RWPE1 (cell line): ENCODE measurements around the gene WNT2.

ENCODE experiments used
- CTCF ChIA-PET: fragments of 350-600 bp; sonication (Branson Sonifier 250); formaldehyde crosslinking; extraction: SDS; loops from one replicate; lab custom pipeline; 2021; lab: Yijun Ruan, JAX
- POLR2A ChIA-PET: fragments of 400-600 bp; formaldehyde crosslinking; extraction: SDS; loops from one replicate; lab custom pipeline; 2020; ENCODE audit warnings: antibody characterized with exemption; ENCODE audit not compliant: low non-redundant PET; lab: Yijun Ruan, JAX
- DNase-seq: peaks from one replicate; pipeline ENCODE4 v3.0.0; 2012; ENCODE audit warnings: low spot score
- H3K27ac ChIP-seq: fragments of 450-650 bp; 2 replicates; pipeline ENCODE4 v1.5.1; 2017
- CTCF ChIP-seq: fragments of 450-650 bp; conservative IDR thresholded peaks from 2 replicates; pipeline ENCODE4 v1.5.1; 2017; ENCODE audit warnings: low read depth, mild to moderate bottlenecking

The WNT2 gene

GRCh38 chr7:117238937-117239336 lies 83.9 kb downstream of the WNT2 start:
- no peak for DNase-seq
- H3K27ac ChIP-seq = no peak overlapping the region
- CTCF ChIA-PET = interaction anchor here (0.5 to 0.6 kb wide), 2 partner anchors 100 to 103 kb away, joined by 3 to 4 read pairs; no protein-coding TSS in a partner anchor
- POLR2A ChIA-PET = no interaction called here
- TF ChIP-seq CTCF = no peak

DNA sequence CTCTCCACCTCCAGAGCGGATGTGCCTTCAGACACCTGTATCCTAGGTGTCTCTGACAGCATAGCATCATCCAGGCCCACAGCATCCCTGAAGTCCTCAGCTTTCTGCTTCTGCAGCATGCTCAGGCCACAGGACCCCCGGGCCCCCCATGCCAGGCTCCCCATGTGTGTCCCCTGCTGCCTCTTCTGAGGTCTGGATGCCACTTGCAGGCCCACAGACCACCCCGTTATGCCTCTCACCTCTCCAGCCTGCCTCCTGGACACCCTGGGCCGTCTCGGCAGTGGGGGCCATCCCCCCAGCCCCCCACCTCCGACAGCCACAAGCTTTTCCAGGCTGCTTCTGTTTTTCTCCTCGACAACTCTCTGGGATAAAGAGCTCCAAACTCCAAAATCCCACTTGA lies 84.4 kb downstream of the WNT2 start:
- POLR2A ChIA-PET = no interaction called here
- DNase-seq = no peak
- no peak for TF ChIP-seq CTCF
- H3K27ac ChIP-seq = no peak overlapping the region
- CTCF ChIA-PET = interaction anchor here (0.6 kb wide), 1 partner anchor 100 kb away, joined by 4 read pairs; no protein-coding TSS in a partner anchor

DNA sequence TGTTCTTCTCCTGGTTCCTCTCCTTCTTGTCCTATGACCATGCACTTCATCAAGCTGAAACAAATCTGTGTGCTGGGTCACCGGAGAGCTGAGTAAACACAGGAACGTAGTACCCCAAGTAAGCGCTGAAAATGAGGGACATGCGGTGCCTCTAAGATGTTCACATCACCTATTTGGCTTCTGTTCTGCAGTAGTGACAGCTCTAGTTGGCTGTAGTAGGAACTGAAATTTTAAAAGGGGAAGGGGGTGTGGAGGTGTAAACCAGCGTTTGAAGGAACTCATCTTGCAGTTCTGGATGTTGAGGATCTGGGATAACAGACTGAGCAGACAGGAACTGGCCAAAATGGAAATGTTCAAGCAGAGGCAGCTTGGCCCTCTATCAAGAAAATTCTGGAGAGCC lies 85.2 kb downstream of the WNT2 start:
- no peak for DNase-seq
- ChIA-PET CTCF (interaction anchor here (0.6 kb wide), 2 partner anchors 168 to 319 kb away, joined by 4 read pairs; no protein-coding TSS in a partner anchor), POLR2A (no interaction called here)
- TF ChIP-seq CTCF = no peak
- no peak overlapping the region for H3K27ac ChIP-seq

GRCh38 chr7:117231047-117231359 lies 91.9 kb downstream of the WNT2 start:
- DNase-seq = no peak
- TF ChIP-seq CTCF = no peak
- POLR2A ChIA-PET = no interaction called here
- CTCF ChIA-PET = no interaction called here
- no peak overlapping the region for H3K27ac ChIP-seq

DNA sequence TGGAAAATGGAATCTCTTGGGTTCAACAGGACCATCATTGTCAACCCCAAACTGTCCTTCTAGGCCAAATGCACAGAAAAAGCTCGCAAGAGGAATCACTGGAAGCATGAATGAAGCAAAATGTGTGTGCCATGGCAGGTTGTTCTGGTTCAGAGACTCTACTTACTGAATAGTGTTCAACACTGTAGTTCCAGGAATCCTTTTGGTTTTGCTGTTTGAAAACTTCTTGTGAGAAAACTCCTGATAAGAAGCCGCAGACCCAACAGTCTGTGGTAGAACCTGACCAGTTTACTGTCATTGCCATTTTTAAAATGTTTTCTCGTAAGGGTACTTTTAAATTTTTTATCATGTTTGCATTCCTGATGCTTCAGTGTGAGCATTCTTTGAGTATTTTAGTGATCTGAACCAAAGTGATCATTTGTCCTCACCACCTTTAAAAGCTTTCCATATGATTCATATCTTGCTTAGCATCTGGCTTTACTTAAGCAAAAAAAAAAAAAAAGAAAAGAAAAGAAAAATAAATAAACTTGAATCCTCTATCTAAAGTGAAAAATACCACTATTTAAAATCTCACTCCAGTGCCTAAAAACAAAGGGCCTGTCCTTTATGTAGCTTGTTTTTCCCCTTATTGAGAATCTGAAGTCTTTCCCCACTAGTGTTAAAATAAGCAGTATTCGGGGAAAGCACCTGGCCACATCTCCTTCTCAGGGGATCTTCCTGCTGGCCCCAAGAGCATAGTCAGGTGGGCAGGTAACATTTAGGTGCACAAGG lies 92.4 kb downstream of the WNT2 start:
- no peak for DNase-seq
- CTCF ChIA-PET = interaction anchor here (0.6 kb wide), 1 partner anchor 413 kb away, joined by 3 read pairs; no protein-coding TSS in a partner anchor

GRCh38 chr7:117229350-117229749 lies 93.5 kb downstream of the WNT2 start:
- ChIA-PET POLR2A (no interaction called here), CTCF (no interaction called here)
- no peak for DNase-seq
- no peak overlapping the region for H3K27ac ChIP-seq
- no peak for TF ChIP-seq CTCF

More for the DNA sequence above, 92.4 kb downstream of the WNT2 start:
- TF ChIP-seq CTCF = no peak
- POLR2A ChIA-PET = no interaction called here
- H3K27ac ChIP-seq = no peak overlapping the region
